Measurements from ENCODE around the gene PRPF6. TPM values are rescaled to one million over a fixed set of nuclear protein-coding genes. Genes with fewer than 3 reads are reported as not detected.

PRPF6 gene
- total and polyA plus RNA-seq, 2 of the 13 experiments (the other 11 are each of a cell fraction or from before 2014, with no cell fraction given) = 63.7 to 101 TPM

DNA sequence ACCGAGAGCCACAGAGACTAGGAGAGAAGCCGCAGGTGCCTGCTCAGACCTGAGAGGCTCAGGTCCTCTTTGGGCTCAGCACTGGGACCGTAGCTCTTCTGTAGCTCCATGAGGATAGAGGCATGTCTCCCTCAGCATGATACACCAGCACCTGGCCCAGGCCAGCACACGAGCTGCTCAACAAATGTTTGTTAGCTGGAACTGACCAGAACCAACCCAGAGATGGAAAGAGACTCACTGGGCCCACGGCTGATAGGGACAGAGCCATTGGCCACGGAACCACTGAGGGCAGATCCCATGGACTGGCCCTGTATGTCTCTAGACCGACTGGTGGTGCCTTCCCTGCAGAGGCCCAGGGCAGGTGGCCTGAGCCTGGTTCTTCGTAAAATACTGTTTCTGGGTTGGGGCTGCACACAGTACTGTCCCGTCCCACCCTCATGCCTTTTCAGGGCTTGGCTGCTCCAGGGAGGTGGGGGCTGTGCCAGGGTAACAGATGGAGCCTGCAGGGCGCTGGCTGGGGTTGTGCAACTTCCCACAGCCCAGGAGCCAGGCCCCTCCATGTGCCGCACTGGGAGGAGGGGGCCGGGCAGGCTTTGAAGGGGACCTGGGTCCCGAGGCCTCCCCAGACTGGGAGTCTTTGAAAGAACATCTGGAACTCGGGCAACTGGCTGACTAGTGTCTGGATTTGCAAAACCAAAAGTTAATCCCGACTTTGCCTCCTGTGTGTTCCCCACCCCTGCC, 60.3 kb downstream of the PRPF6 start (continued):
- TF ChIP-seq, protein P1, sequence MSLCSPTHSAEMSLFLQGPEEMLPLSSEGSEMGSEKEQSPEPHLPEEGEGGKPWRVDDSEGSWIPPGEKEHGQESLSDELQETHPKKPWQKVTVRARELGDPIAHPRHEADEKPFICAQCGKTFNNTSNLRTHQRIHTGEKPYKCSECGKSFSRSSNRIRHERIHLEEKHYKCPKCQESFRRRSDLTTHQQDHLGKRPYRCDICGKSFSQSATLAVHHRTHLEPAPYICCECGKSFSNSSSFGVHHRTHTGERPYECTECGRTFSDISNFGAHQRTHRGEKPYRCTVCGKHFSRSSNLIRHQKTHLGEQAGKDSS (CRISPR knock-in tag; IDR thresholded peaks at IDR 0.05; ENCODE audit: borderline replicate concordance, low read depth) = peak; percentile 22; the same call in 1 of the 2 replicates
- TF ChIP-seq, protein P2, sequence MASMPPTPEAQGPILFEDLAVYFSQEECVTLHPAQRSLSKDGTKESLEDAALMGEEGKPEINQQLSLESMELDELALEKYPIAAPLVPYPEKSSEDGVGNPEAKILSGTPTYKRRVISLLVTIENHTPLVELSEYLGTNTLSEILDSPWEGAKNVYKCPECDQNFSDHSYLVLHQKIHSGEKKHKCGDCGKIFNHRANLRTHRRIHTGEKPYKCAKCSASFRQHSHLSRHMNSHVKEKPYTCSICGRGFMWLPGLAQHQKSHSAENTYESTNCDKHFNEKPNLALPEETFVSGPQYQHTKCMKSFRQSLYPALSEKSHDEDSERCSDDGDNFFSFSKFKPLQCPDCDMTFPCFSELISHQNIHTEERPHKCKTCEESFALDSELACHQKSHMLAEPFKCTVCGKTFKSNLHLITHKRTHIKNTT (CRISPR knock-in tag; IDR thresholded peaks at IDR 0.05) = 0 out of 2 replicates have a peak, but pooled peaks have one; percentile 23
- TF ChIP-seq CBFB (CRISPR knock-in tag; IDR thresholded peaks at IDR 0.05) (no peak; the same call in 1 of the 2 replicates), EP300 (IDR thresholded peaks at IDR 0.05; ENCODE audit: low read depth in 2 of 2, low read length in 2 of 2) (no peak; a peak in 1 of 4 replicates), EP300 (CRISPR knock-in tag; IDR thresholded peaks at IDR 0.05; ENCODE audit: borderline replicate concordance) (peak; percentile 68), ZFX (CRISPR knock-in tag; IDR thresholded peaks at IDR 0.05; ENCODE audit: low read depth) (peak; percentile 85), ZFP82 (CRISPR knock-in tag; IDR thresholded peaks at IDR 0.05; ENCODE audit: borderline replicate concordance) (no peak; the same call in 1 of the 2 replicates), MEF2D (CRISPR knock-in tag; IDR thresholded peaks at IDR 0.05) (0 out of 2 replicates have a peak, but pooled peaks have one; percentile 52), RARG (CRISPR knock-in tag; IDR thresholded peaks at IDR 0.05; ENCODE audit: low read depth) (0 out of 2 replicates have a peak, but pooled peaks have one; percentile 40), RCOR2 (CRISPR knock-in tag; IDR thresholded peaks at IDR 0.05) (no peak), HOXA3 (CRISPR knock-in tag; IDR thresholded peaks at IDR 0.05) (peak; percentile 72), ZBTB1 (CRISPR knock-in tag; IDR thresholded peaks at IDR 0.05; ENCODE audit: borderline replicate concordance) (no peak; the same call in 1 of the 2 replicates), KAT7 (CRISPR knock-in tag; IDR thresholded peaks at IDR 0.05; ENCODE audit: borderline replicate concordance) (no peak; the same call in none of the 2 replicates), XBP1 (CRISPR knock-in tag; IDR thresholded peaks at IDR 0.05) (no peak), SOX13 (IDR thresholded peaks at IDR 0.05) (0 out of 2 replicates have a peak, but pooled peaks have one; percentile 47), SOX13 (CRISPR knock-in tag; conservative IDR thresholded peaks at IDR 0.05 in 1 of 2, IDR thresholded peaks at IDR 0.05 in 1 of 2) (peak in 1 of 2 experiments; percentile 57; a peak in 1 of 4 replicates), ZNF598 (CRISPR knock-in tag; IDR thresholded peaks at IDR 0.05; ENCODE audit: borderline replicate concordance) (peak; percentile 90), MZF1 (CRISPR knock-in tag; IDR thresholded peaks at IDR 0.05; ENCODE audit: borderline replicate concordance) (0 out of 2 replicates have a peak, but pooled peaks have one; percentile 64), HNRNPK (IDR thresholded peaks at IDR 0.05; ENCODE audit: low read depth, low read length, poor library complexity, severe bottlenecking) (no peak)
- TF ChIP-seq, protein P3, sequence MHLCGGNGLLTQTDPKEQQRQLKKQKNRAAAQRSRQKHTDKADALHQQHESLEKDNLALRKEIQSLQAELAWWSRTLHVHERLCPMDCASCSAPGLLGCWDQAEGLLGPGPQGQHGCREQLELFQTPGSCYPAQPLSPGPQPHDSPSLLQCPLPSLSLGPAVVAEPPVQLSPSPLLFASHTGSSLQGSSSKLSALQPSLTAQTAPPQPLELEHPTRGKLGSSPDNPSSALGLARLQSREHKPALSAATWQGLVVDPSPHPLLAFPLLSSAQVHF (CRISPR knock-in tag; IDR thresholded peaks at IDR 0.05) = peak; percentile 43; the same call in 1 of the 2 replicates
- TF ChIP-seq, protein P4, sequence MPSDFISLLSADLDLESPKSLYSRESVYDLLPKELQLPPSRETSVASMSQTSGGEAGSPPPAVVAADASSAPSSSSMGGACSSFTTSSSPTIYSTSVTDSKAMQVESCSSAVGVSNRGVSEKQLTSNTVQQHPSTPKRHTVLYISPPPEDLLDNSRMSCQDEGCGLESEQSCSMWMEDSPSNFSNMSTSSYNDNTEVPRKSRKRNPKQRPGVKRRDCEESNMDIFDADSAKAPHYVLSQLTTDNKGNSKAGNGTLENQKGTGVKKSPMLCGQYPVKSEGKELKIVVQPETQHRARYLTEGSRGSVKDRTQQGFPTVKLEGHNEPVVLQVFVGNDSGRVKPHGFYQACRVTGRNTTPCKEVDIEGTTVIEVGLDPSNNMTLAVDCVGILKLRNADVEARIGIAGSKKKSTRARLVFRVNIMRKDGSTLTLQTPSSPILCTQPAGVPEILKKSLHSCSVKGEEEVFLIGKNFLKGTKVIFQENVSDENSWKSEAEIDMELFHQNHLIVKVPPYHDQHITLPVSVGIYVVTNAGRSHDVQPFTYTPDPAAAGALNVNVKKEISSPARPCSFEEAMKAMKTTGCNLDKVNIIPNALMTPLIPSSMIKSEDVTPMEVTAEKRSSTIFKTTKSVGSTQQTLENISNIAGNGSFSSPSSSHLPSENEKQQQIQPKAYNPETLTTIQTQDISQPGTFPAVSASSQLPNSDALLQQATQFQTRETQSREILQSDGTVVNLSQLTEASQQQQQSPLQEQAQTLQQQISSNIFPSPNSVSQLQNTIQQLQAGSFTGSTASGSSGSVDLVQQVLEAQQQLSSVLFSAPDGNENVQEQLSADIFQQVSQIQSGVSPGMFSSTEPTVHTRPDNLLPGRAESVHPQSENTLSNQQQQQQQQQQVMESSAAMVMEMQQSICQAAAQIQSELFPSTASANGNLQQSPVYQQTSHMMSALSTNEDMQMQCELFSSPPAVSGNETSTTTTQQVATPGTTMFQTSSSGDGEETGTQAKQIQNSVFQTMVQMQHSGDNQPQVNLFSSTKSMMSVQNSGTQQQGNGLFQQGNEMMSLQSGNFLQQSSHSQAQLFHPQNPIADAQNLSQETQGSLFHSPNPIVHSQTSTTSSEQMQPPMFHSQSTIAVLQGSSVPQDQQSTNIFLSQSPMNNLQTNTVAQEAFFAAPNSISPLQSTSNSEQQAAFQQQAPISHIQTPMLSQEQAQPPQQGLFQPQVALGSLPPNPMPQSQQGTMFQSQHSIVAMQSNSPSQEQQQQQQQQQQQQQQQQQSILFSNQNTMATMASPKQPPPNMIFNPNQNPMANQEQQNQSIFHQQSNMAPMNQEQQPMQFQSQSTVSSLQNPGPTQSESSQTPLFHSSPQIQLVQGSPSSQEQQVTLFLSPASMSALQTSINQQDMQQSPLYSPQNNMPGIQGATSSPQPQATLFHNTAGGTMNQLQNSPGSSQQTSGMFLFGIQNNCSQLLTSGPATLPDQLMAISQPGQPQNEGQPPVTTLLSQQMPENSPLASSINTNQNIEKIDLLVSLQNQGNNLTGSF (CRISPR knock-in tag; IDR thresholded peaks at IDR 0.05) = peak; percentile 66

Measured in HepG2 (cell line).